Spleen (tissue), 11 donors: ENCODE measurements around the gene PACSIN2. TPM values are rescaled to one million over a fixed set of nuclear protein-coding genes. Genes with fewer than 3 reads are reported as not detected.
A peak's percentile ranks its signal among the peaks of the same experiment; 100 is the strongest.
"Not testable (repeated sequence)": the region's sequence is repeated elsewhere in the genome, so short reads cannot be mapped to it uniquely, and the experiment has no call there.

Experiments used
- DNase-seq: peaks from one replicate; pipeline ENCODE4 v3.0.0-alpha.2; 2020
- H3K27ac ChIP-seq, 8 donors: fragments of 200-600 bp; sonication (generic) in 7 of 8; 1 replicate in 4 of 8; 2 replicates in 4 of 8; pipeline versions ENCODE4 v1.5.0 to v1.8.0; 2016 to 2021; ENCODE audit warnings: inconsistent platforms in 4 of 8, mild to moderate bottlenecking in 4 of 8, moderate library complexity in 1 of 8
- H3K27me3 ChIP-seq, 7 donors: fragments of 200-600 bp; sonication (generic) in 6 of 7; replicated peaks in 1 of 7; 1 replicate in 4 of 7; 2 replicates in 3 of 7; pipeline versions ENCODE4 v1.5.0 to v1.8.0; 2016 to 2021; ENCODE audit warnings: inconsistent platforms in 3 of 7, mild to moderate bottlenecking in 1 of 7
- H3K36me3 ChIP-seq, 6 donors: fragments of 200-600 bp; sonication (generic) in 5 of 6; 1 replicate in 4 of 6; 2 replicates in 2 of 6; pipeline versions ENCODE4 v1.5.0 to v1.8.0; 2016 to 2021; ENCODE audit warnings: inconsistent platforms in 2 of 6
- H3K4me1 ChIP-seq, 6 donors: fragments of 200-600 bp; sonication (generic) in 5 of 6; 1 replicate in 3 of 6; 2 replicates in 3 of 6; pipeline versions ENCODE4 v1.5.0 to v1.8.0; 2016 to 2021; ENCODE audit warnings: inconsistent platforms in 3 of 6
- H3K4me3 ChIP-seq, 8 donors: fragments of 200-600 bp; sonication (generic) in 7 of 8; 1 replicate in 4 of 8; 2 replicates in 4 of 8; pipeline versions ENCODE4 v1.5.0 to v1.8.0; 2016 to 2021; ENCODE audit warnings: inconsistent platforms in 4 of 8, mild to moderate bottlenecking in 4 of 8, moderate library complexity in 2 of 8
- H3K9me3 ChIP-seq, 8 donors: fragments of 200-600 bp; sonication (generic) in 7 of 8; 1 replicate in 4 of 8; 2 replicates in 4 of 8; pipeline versions ENCODE4 v1.5.0 to v1.8.0; 2016 to 2021; ENCODE audit warnings: inconsistent platforms in 4 of 8
- CTCF ChIP-seq, 11 experiments: fragments of 200-600 bp in 7 of 11; fragments of 450-650 bp in 4 of 11; sonication (generic) in 4 of 11; IDR thresholded peaks in 8 of 11; conservative IDR thresholded peaks in 3 of 11; 1 replicate in 7 of 11; 2 replicates in 4 of 11; pipeline versions ENCODE4 v1.4.0 to v1.8.0; 2016 to 2021; ENCODE audit warnings: antibody characterized with exemption in 11 of 11, inconsistent platforms in 4 of 11, mild to moderate bottlenecking in 1 of 11
- POLR2A ChIP-seq, 3 donors: fragments of 450-650 bp; IDR thresholded peaks; one replicate each; pipeline ENCODE4 v1.5.1; 2017; ENCODE audit warnings: antibody characterized with exemption in 3 of 3, mild to moderate bottlenecking in 1 of 3
- POLR2AphosphoS5 ChIP-seq, 3 donors: sonication (generic); formaldehyde crosslinking; IDR thresholded peaks; one replicate each; pipeline ENCODE4 v1.5.1; 2017; ENCODE audit warnings: antibody characterized with exemption in 3 of 3
- WGBS, 5 donors: extraction: QIAGEN DNeasy Blood & Tissue Kit in 3 of 5; methylation state at CpG; one replicate each; pipeline versions ENCODE4 v1.1.5 to v1.1.7; 2013 to 2018; 5-methylcytosine and 5-hydroxymethylcytosine counted together
- intact Hi-C: fragments of 100-400 bp; cut with DNase I; formaldehyde crosslinking; loops from one replicate; pipeline ENCODE4 v1.15.0; 2023; ENCODE audit warnings: low total_unique reads
- polyA plus RNA-seq, 3 donors: library from polyadenylated mRNA; stranded (reverse); fragments of 200-250 nt; gene quantifications; one replicate each; pipeline ENCODE4 v1.2.1, GENCODE V29; 2013
- total RNA-seq, 7 donors: library from RNA; depleted of rRNA in 3 of 7; stranded (reverse); fragments of >200 nt in 3 of 7; fragmentation: NEBNext Ultra II Directional in 4 of 7; extraction: Animal tissue kit (Norgen Biotek cat#: 25700) in 4 of 7; gene quantifications; one replicate each; pipeline versions ENCODE4 v1.1.0 to v1.2.1, GENCODE V29; 2016 to 2021
- donor health status: healthy with polysubstance abuse.
- donor health status: DM: no; HTN: no; CAD: no; lungs with moderate emphysema.
- donor health status: DM: no; HTN: no; CAD: no.
- donor health status: Bipolar disorder and iron deficiency.
- donor health status: healthy.
- donor health status: DM: no; HTN: no; CAD: no.
- donor health status: DM: yes; HTN: yes; CAD: no.

The PACSIN2 gene
- total and polyA plus RNA-seq, 10 donors, result 24.2 to 98.1 (median 64.2) TPM

DNA sequence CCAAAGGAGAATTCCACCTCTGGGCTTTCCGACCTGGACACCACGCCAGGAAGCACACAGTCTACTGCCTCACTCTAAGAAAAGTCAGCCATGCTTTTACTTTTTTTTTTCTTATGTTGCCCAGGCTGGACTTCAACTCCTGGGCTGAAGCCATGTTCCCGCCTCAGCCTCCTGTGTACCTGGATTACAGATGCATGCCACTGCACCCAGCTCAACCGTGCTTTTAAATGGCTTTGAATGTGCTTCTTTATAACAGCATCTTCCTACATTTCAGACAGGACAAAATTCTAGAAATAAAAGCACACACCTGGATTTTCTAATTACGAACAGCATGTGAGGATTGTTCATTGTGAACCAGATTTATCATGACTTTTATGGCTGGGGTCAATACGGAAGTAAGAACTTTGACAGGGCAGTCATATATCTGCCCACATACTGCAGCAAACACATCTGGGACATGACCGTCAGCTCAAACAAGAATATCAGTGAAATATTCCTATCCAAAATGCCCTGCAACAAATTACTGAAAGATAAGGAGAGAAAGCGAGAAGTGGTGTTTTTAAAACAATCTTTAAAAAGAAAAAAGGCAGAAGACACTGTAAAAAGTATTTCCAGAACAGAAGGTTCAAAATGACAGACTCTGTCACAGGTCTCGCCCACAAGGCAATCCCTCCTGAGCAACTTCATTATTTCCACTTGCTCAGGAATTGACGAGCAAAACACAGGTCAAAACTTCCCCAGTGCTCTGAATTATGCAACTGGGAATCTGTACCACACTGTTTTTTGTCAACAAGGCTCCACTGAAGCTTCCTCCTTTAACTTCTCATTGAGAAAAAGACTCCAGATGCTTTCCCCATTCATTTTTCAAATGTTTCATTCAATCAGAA, 42.1 kb downstream of the PACSIN2 start:
- no peaks in the 10 kb centered on the region for H3K27me3 ChIP-seq
- H3K4me1 ChIP-seq, result peaks cover 5 to 91% (median 48%) of the 10 kb centered on the region in 6 donors
- intact Hi-C loops, result no loop called here
- peak overlapping the region in 7 of 8 donors; percentile 67 to 89 (median 81) for H3K27ac ChIP-seq
- TF ChIP-seq POLR2AphosphoS5 (IDR thresholded peaks at IDR 0.05), result peak in 1 of 3 donors; percentile 54
- no peak for TF ChIP-seq CTCF (IDR thresholded peaks at IDR 0.05 in 8 of 11, conservative IDR thresholded peaks at IDR 0.05 in 3 of 11)
- no peak for DNase-seq
- peaks cover 0 to 3% (median 0%) of the 10 kb centered on the region in 6 donors for H3K36me3 ChIP-seq
- peak overlapping the region in 1 of 8 donors; percentile 46 for H3K4me3 ChIP-seq
- H3K9me3 ChIP-seq, result no peaks in the 10 kb centered on the region
- 76 to 85% (median 83%) methylated on average over 10 of the region's 10 CpGs for WGBS, 5 donors

GRCh38 chr22:42971473-42971860, 43.5 kb downstream of the PACSIN2 start:
- not testable (repeated sequence) for H3K9me3 ChIP-seq
- 93 to 100% (median 98%) methylated on average over 10 to 25 of the region's 25 CpGs for WGBS, 5 donors

DNA sequence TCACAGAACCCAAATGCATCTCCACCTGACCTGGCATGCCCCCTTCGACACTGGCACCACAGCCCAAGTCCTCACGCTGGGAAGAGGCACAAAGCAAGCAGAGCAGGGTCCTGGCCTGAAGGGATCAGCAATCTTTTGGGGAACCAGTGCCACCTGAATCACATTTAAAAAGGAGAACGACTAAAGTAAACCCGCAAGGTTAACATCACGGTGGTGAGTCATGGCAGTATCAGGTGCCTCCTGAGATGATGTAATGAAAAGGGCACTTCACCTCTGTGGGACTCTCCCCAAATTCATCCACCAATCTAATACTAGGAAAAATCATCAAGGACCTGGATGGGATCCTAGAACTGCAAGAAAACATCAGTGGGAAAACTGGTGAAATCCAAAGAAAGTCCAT, 44.9 kb downstream of the PACSIN2 start:
- H3K36me3 ChIP-seq, result peaks cover 0 to 11% (median 0%) of the 10 kb centered on the region in 6 donors
- no peaks in the 10 kb centered on the region for H3K9me3 ChIP-seq
- WGBS, 5 donors, result 74 to 93% (median 84%) methylated on average over 5 of the region's 5 CpGs
- TF ChIP-seq POLR2AphosphoS5 (IDR thresholded peaks at IDR 0.05) (no peak), POLR2A (IDR thresholded peaks at IDR 0.05) (no peak), CTCF (IDR thresholded peaks at IDR 0.05 in 8 of 11, conservative IDR thresholded peaks at IDR 0.05 in 3 of 11) (no peak)
- H3K4me3 ChIP-seq, result no peak overlapping the region
- intact Hi-C loops, result no loop called here
- H3K4me1 ChIP-seq, result peaks cover 6 to 91% (median 42%) of the 10 kb centered on the region in 6 donors
- H3K27me3 ChIP-seq, result no peaks in the 10 kb centered on the region
- peak overlapping the region in 3 of 8 donors; percentile 8 to 89 (median 63) for H3K27ac ChIP-seq
- DNase-seq, result no peak

More at GRCh38 chr22:42971473-42971860, 43.5 kb downstream of the PACSIN2 start:
- intact Hi-C loops, H3K36me3 ChIP-seq, H3K4me3 ChIP-seq, H3K27me3 ChIP-seq, DNase-seq: not testable (repeated sequence)
- peak overlapping the region in 1 of 8 donors; percentile 89 for H3K27ac ChIP-seq
- H3K4me1 ChIP-seq, result peaks cover 3 to 91% (median 41%) of the 10 kb centered on the region in 6 donors

DNA sequence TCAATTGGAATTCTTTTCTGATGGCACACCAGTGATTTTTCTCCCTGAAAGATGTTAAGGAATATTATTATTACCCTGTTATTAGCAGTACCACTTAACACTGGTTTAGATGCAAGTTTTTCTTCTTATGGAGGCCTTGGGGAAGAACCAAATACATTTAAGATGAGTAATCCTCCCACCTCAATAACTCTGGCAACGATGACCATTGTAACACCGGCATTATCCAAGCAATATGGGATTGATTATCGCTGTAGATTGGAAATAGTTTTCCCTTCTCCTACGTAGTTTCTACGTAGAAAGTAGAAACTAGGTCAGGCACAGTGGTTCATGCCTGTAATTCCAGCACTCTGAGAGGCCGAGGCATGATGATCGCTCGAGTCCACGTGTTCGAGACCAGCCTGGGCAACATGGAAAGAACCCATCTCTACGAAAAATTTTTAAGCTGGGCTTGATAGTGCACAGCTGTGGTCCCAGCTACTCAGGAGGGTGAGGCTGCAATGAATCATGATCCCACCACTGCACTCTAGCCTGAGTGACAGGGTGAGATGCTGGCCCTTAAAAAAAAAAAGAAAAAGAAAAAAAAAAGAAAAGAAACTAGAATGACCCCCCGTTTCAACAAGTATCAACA, 45.5 kb downstream of the PACSIN2 start:
- peak overlapping the region in 3 of 8 donors; percentile 8 to 89 (median 63) for H3K27ac ChIP-seq
- H3K4me1 ChIP-seq, result peaks cover 7 to 91% (median 45%) of the 10 kb centered on the region in 6 donors

GRCh38 chr22:42967933-42968332, 47.0 kb downstream of the PACSIN2 start:
- DNase-seq, result peak; percentile 94
- TF ChIP-seq CTCF (IDR thresholded peaks at IDR 0.05 in 8 of 11, conservative IDR thresholded peaks at IDR 0.05 in 3 of 11), result peak in 6 of 11 experiments; percentile 27 to 72 (median 57)
- TF ChIP-seq POLR2A (IDR thresholded peaks at IDR 0.05), result no peak
- TF ChIP-seq POLR2AphosphoS5 (IDR thresholded peaks at IDR 0.05), result peak; percentile 53 to 70 (median 66)
- Histone ChIP-seq H3K36me3 (peaks cover 0 to 26% (median 0%) of the 10 kb centered on the region in 6 donors), H3K4me1 (peaks cover 7 to 89% (median 35%) of the 10 kb centered on the region in 6 donors), H3K4me3 (peak overlapping the region in 1 of 8 donors; percentile 17), H3K27ac (peak overlapping the region in 6 of 8 donors; percentile 29 to 89 (median 42)), H3K9me3 (no peaks in the 10 kb centered on the region), H3K27me3 (no peaks in the 10 kb centered on the region)
- 45 to 74% (median 52%) methylated on average over 8 of the region's 8 CpGs for WGBS, 5 donors
- intact Hi-C loops, result no loop called here

More for the DNA sequence above, 45.5 kb downstream of the PACSIN2 start:
- no peak for DNase-seq
- Histone ChIP-seq H3K4me3 (no peak overlapping the region), H3K36me3 (peaks cover 0 to 16% (median 0%) of the 10 kb centered on the region in 6 donors), H3K9me3 (no peaks in the 10 kb centered on the region), H3K27me3 (no peaks in the 10 kb centered on the region)
- TF ChIP-seq POLR2AphosphoS5 (IDR thresholded peaks at IDR 0.05), result no peak
- 89 to 96% (median 94%) methylated on average over 12 of the region's 12 CpGs for WGBS, 5 donors
- intact Hi-C loops, result no loop called here
